ENCODE measurements around the gene CRLF3.
"Not testable (repeated sequence)": the region's sequence is repeated elsewhere in the genome, so short reads cannot be mapped to it uniquely, and the experiment has no call there.

Gene CRLF3, protein sequence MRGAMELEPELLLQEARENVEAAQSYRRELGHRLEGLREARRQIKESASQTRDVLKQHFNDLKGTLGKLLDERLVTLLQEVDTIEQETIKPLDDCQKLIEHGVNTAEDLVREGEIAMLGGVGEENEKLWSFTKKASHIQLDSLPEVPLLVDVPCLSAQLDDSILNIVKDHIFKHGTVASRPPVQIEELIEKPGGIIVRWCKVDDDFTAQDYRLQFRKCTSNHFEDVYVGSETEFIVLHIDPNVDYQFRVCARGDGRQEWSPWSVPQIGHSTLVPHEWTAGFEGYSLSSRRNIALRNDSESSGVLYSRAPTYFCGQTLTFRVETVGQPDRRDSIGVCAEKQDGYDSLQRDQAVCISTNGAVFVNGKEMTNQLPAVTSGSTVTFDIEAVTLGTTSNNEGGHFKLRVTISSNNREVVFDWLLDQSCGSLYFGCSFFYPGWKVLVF

DNA sequence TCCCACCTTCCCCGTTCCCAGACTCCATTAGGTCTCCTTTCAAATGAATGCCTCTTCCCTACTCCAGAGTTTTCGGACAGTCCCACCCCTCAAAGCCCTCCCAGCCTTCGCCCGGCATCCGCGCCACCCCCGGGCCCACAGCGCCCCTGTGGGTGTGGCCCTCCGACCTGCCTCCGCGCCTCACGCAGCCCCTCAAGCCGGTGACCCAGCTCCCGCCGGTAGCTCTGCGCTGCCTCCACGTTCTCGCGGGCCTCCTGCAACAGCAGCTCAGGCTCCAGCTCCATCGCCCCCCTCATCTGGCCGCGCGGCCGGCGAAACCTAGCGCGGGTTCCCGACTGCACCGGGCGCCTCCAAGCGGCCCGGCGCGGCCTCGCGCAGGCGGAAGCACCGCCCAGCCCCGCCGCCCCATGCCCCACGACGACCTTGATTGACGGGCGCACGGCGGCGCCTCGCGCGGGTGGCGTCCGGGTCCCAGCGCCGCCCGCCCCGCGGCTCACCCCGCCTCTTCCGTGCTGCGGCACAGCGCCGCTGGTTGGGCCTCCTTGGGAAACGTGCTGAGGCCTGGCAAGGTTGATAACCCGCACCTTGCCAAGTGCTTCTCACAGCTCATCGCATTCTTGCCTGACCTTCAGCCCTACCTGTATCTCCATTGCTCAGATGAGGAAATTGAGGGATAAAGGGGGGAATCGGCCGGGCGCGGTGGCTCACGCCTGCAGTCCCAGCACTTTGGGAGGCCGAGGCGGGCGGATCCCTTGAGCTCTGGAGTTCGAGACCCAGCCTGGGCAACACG lies at the start of gene CRLF3:
CRLF3 (minus strand) TSS at position 337 of the 790 bp plus-strand sequence; CDS start at position 296, 41 bp downstream.
- peak; percentile 87 to 88 for DNase-seq

DNA sequence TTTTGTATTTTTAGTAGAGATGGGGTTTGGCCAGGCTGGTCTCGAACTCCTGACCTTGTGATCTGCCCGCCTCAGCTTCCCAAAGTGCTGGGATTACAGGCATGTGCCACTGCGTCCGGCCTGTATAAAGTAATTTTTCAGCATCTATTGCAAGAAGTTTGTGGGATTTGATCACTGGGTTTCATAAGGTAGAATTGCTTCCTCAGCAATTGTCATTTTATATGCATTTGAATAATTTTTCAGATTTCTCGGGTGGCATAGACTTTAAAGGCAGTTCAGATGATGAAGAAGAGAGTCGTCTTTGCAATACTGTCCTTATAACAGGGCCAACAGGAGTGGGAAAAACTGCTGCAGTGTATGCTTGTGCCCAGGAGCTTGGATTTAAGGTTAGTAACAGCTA lies 44.5 kb upstream of the CRLF3 start:
- no peak for DNase-seq

DNA sequence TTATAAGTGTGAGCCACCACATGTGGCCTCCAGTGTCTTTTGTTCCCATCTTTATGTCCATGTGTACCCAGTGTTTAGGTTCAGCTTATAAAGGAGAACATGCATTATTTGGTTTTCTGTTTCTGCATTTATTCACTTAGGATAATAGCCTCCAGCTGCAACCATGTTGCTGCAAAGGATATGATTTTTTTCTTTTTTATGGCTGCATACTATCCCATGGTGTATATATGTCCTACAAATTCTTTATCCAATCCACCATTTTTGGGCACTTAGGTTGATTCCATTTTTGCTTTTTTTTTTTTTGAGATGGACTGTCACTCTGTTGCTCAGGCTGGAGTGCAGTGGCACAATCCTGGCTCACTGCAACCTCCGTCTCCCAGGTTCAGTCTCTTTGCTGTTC lies 40.1 kb upstream of the CRLF3 start:
- no peak for DNase-seq

DNA sequence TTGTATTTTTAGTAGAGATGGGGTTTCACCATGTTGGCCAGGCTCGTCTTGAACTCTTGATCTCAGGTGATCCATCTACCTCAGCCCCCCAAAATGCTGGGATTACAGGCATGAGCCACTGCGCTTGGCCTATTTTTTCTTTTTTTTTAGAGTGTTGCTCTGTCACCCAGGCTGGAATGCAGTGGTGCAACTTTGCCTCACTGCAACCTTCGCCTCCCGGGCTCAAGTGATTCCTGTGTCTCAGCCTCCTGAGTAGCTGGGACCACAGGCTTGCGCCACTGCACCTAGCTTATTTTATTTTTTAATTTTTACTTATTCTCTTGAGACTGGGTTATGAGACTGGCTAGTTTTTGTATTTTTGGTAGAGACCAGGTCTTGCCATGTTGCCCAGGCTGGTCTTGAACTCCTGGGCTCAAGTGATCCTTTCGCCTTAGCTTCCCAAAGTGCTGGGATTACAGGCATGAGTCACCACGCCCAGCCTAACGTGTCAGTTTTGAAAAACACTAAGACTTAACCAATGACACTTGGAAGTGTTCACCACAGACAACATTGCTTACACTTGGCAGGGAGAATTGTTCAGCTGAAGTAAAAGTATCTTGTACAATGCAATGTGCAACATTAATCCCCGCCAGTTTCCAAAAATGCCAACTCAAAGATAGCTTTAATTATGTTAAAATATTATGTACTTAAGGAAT lies 34.2 kb upstream of the CRLF3 start:
- DNase-seq: no peak

DNA sequence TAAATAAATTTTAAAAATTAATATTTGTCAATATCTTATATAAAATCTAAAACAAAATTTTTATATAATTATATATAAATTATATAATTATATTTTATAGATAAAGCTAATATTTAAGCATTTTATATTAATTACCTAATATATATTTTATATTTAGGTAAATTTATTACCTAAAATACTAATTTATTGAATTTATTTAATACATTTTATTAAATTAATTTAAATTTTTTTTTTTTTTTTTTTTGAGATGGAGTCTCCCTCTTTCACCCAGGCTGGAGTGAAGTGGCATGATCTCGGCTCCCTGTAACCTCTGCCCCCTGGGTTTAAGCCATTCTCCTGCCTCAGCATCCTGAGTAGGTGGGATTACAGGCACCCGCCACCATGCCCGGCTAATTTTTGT lies 29.7 kb upstream of the CRLF3 start:
- DNase-seq: no peak

DNA sequence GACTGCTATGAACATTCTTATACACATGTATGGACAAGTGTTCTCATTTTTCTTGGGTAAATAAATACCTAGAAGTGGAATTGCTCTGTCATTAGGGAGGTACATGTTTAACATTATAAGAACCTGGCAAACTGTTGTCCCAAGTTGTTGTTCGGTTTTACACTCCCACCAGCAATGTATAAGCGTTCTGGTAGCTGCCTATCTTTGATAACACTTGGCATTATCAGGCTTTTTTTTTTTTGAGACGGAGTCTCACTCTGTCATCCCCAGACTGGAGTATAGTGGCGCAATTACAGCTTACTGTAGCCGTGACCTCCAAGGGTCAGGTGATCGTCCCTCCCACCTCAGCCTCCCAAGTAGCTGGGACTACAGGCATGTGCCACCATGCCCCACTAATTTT lies 23.5 kb upstream of the CRLF3 start:
- DNase-seq: no peak

DNA sequence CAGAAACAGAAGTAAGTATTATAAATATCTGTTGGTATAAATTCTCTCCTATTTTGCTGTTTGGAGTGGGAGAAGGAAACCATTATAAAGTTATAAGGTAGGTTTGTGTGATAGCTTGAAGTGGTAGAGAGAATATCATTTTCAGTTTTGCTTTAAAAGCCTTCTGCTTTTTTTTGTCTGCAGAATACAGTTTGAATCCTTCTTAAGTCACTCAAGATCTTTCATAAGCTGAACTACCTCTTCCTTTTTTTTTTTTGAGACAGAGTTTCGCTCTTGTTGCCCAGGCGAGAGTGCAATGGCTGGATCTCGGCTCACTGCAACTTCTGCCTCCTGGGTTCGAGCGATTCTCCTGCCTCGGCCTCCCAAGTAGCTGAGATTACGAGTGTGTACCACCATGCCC lies 16.3 kb upstream of the CRLF3 start:
- DNase-seq: no peak

DNA sequence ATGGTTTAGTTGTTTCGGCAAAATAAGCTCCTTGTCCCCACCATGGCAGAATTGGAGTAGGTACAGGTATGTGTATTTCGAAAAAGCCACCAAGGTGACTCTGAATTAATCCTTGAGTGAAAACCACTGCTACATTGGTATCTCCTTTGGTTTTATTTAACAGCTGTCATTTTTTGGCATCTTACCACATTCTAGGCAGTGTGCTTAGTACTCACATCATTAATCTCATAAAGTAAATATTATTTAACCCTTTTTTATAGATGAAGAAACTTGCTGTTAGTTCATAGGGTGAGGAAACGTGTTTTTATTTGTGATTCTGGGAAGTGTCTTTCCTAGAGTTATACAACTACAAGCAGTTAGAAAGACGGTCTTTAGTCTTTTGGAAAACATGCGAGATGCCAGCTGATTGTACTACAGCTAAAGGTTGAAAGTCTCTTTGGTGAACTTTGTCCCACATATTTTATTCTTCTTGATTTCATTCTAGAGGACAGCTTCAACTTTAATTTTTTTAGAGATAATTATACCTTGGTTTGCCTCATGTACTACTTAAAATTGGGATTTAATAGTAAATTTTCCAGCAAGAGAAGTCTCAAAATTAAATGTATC lies 13.8 kb upstream of the CRLF3 start:
- DNase-seq: no peak

DNA sequence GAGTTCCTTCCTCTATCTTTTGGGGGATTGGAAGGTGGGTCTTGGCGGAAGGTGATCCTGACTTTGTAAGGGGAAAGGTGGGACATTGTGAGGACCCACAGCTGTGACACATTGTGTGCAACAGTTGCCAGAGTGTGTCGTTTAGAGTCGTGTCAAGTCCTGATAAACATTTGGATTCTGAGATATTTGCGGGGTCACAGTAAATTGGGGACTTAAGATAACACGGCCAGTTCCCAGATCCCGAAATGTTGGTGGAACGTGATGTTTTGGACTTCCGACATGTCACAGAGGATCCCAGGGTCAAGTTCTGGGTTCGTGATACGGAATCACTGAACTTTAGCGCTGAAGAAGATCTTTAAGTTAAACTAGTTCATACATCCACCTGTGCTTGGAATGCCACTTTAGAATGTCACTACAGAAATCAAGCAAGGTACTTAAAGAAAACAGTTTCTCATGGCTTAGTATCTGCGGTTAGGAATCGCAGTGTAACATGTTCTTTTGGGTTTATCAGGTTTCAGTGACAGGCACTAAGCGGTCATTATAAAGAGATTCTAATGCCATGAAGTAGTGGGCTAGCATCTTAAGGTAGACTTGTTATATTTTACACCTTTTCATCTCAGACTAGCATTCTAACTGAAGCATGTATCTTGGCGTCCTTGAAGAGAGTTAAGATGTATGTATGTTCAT lies 8.1 kb upstream of the CRLF3 start:
- no peak for DNase-seq

DNA sequence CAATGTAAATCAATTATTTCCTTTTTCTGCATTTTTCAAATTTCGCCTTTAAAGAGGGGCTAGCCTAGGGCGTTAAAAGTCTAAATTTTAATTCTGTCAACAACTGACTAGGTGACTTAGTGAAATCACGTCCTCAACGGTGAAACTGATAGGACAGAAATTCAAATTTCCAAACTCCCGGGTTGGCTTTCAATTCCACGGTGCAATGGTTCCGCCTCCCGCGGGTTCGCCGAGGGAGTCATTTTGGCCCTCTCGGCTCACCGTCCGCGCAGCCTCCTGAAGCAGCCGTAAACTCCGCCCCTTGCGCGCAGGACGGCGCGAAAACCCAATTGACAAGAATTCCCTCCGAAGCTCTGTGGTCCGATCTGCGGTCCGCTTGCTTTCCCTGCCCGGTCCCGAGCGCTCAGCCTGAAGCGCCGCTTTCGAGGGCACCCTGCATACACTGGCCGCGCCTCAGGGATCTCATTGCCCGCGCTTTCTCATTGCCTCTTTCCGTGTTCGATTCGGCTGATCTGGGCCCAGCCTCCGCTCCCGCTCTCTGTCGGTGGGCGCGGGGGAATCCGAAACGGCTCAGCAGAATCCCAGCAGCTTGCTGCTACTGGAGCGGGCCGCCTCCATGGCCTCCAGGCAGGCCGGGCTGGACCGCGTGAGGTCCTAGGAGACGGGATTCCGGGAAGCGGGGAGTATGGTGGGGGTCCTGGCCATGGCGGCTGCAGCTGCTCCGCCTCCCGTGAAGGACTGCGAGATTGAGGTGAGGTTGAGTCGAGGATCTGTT lies 7.4 kb upstream of the CRLF3 start, which contains the start of gene ATAD5:
ATAD5 (plus strand) TSS at position 304 of the 775 bp plus-strand sequence; CDS start at position 686, 382 bp downstream.
- DNase-seq: peak; percentile 83 to 87

DNA sequence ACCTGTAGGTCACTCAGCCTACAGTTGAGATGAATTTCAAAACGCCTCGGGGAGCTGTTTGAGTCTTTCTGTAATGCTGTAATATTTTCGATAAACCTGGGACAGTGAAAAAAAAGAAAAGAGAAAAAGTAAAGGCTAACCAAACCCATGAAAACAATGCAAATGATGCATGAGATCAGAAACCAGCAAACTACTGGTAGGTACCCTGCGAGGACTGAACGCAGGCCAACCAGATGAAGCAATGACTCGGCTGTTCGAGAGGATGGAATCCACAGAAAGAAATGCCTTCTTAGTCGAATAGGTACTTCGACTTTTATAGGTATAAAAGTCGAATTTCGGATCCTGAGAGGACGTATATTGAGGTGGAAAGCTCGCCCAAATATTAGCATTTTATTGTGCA lies 6.8 kb upstream of the CRLF3 start:
- DNase-seq: no peak

DNA sequence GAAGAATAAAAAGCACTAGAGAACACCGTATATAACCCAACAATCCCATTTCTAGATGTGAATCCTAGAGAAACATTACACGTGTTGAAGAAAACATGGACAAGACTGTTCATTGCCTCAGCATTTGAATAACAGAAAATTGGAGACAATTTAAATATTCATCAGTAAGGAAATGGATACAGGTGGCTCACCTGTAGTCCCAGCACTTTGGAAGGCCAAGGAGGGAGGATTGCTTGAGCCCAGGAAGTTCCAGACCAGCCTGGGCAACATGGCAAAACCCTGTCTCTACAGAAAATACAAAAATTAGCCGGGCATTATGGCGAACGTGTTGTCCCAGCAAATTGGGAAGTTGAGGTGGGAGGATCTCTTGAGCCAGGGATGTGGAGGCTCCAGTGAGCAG lies 4.5 kb upstream of the CRLF3 start:
- DNase-seq: no peak

DNA sequence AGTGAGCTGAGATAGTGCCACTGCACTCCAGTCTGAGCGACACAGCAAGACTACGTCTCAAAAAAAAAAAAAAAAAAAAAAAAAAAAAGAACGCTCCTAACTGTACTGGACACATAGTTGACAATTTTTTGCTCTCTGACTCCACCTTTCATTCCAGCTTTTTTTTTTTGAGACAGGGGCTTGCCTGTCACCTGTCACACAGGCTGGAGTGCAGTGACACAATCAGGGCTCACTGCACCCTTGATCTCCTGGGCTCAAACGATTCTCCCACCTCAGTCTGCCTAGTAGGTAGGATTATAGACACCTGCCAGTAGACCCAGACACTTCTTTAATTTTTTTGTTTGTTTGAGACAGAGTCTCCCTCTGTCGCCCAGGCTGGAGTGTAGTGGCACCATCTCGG lies 2.6 kb upstream of the CRLF3 start:
- no peak for DNase-seq

DNA sequence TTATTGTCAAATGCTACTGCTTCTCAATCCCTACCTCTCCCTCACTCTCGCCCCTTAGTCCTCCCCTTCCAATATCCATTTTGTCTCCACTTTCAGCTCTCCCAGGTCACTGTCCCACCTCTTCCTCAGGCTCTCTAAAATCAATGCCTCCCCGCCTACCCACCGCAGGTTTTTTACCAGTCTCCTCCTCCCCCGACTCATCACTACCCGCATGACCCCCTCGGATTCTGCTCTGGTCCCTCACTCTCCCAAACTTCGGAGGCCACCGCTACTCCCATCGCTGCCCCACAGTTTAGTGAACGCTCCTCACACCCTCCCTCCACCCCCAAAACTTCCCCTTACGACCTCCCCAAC lies 513 bp downstream of the CRLF3 start:
- peak; percentile 19 for DNase-seq

DNA sequence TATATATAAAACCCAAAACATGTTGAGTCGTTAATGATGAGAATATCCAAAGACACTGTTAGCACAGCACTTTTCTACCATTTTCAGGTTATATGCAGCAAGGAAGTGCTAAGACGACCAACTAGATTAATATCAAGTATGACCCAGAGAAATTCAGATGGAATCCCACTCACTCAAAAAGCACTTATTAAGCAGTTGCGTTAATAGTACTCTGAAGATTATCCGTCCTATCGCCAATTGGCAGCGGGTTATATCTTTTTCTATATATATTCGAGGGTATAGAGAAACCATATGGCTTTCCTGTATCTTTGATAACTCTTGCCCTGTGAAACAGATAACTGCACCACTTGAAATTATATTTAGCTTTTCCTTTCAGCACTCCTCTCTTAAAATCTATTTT lies 1.1 kb downstream of the CRLF3 start:
- no peak for DNase-seq

DNA sequence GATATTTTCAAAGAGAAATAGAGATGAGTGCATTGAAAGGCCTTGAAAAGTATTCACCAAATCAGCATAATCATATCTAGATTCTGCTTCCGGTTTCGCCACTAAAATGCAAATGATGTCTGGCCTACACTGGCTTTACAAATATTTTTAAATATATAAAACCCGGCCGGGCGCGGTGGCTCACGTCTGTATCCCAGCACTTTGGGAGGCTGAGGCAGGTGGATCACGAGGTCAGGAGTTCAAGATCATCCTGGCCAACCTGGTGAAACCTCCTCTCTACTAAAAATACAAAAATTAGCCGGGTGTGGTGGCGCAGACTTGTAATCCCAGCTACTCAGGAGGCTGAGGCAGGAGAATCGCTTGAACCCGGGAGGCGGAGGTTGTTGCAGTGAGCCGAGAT lies 1.6 kb downstream of the CRLF3 start:
- DNase-seq: not testable (repeated sequence)

DNA sequence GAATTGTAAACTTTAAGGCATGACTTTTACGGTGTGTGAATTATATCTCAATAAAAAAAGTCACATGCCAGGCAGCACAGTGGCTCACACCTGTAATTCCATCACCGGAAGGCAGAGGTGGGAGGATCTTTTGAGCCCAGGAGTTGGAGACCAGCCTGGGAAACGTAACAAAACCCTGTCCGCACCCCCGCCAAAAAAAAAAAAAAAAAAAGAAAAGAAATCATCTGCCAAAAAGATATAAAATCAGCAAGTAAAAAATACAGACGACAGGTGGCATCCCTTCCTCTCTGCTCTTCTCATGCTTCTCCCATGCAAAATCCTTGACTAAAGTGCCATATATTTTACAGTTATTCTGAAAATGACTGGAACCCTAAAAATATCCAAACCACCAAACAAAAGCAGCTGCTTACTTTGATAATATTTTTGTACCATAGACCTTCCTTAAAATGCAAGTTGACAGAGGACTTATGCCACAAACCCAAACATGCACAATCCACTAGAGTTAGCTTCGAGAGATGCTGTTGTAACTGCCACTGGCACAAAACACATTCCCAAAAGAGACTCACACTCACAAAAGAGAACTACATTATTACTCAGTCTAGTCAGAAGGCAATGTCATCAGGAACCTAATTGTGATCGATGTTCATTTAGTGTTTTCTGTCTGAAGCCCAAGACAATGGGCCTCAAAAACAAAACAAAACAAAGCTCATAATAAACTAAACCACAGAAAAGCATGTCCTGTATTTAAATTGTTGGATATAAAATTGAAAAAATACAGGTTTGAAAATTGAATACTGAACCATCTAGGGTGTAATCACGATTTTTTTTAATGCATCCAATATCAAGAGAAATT lies 2.4 kb downstream of the CRLF3 start:
- DNase-seq: no peak

DNA sequence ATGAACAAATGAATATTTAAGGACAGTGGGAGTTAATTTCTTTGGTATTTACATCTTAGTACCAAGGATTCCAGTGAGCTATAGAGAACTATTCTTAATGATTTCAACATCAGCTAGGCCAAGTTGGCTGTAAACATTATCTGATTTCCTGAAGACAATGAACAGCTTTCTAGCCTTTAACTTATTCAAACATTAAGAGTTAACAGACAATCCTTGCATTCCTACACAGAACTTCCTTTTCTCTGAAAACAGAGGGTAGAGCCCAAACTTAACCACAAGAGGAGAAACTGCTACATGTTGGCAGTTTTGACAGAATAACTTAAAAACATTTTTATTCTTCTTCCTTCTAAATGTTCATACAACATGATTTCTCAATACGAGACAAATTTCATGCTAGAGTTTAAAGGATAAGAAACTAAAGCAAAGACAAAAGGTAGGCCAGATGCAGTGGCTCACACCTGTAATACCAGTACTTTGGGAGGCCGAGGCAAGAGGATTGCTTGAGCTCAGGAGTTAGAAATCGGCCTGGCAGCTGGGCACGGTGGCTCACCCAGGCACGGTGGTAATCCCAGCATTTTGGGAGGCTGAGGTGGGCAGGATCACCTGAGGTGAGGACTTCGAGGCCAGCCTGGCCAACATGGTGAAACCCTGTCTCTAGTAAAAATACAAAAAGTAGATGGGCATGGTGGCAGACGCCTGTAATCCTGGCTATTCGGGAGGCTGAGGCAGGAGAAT lies 4.4 kb downstream of the CRLF3 start:
- no peak for DNase-seq

DNA sequence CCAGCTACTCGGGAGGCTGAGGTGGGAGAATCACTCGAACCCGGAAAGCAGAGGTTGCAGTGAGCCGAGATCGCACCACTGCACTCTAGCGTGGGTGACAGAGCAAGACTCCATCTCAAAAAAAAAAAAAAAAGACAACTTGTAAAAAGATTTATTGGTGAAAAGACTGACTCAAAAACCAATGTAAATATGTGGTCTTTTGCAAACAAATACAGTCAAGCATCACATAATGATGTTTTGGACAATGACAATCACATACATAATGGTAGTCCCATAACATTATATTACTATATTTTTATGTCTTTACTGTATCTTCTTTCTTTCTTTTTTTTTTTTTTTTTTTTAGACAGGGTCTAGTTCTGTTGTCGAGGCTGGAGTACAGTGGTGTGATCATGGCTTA lies 8.3 kb downstream of the CRLF3 start:
- DNase-seq: no peak

DNA sequence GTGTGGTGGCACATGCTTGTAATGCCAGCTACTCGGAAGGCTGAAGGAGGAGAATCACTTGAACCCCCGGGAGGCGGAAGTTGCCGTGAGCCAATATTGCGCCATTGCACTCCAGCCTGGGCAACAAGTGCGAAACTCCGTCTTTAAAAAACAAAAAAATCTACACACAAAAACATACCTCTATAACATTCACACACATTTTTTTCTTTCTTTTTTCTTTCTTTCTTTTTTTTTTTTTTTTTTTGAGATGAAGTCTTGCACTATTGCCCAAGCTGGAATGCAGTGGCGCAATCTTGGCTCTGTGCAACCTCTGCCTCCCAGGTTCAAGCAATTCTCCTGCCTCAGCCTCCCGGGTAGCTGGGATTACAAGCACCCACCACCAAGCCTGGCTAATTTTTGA lies 9.6 kb downstream of the CRLF3 start:
- not testable (repeated sequence) for DNase-seq
